ENCODE measurements around the gene GAST.
A peak's percentile ranks its signal among the peaks of the same experiment; 100 is the strongest.
"Not testable (repeated sequence)": the region's sequence is repeated elsewhere in the genome, so short reads cannot be mapped to it uniquely, and the experiment has no call there.

Gene GAST

GRCh38 chr17:41666708-41667279 is 45.3 kb upstream of the GAST start:
- DNase-seq (ENCODE audit: extremely low read depth, low read depth), result no peak
- peak overlapping the region; percentile 17 for H3K4me3 ChIP-seq (replicated peaks; ENCODE audit: low read depth, low read length)

GRCh38 chr17:41667280-41668041 is 44.7 kb upstream of the GAST start:
- TF ChIP-seq CTCF (IDR thresholded peaks at IDR 0.05; ENCODE audit: low read depth, low read length, missing control alignments), result no peak
- DNase-seq (ENCODE audit: extremely low read depth, low read depth), result no peak
- no peak overlapping the region for H3K4me3 ChIP-seq (replicated peaks; ENCODE audit: low read depth, low read length)

More at GRCh38 chr17:41666708-41667279, 45.3 kb upstream of the GAST start:
- peak; percentile 88 for TF ChIP-seq CTCF (IDR thresholded peaks at IDR 0.05; ENCODE audit: low read depth, low read length, missing control alignments)

- no peak overlapping the region for H3K4me3 ChIP-seq (replicated peaks; ENCODE audit: low read depth, low read length)
- DNase-seq (ENCODE audit: extremely low read depth, low read depth), result no peak
- no peak for TF ChIP-seq CTCF (IDR thresholded peaks at IDR 0.05; ENCODE audit: low read depth, low read length, missing control alignments)
Observed at GRCh38 chr17:41672153-41672552, 40.0 kb upstream of the GAST start.

GRCh38 chr17:41675157-41676057 is 36.7 kb upstream of the GAST start:
- DNase-seq (ENCODE audit: extremely low read depth, low read depth); H3K4me3 ChIP-seq (replicated peaks; ENCODE audit: low read depth, low read length): not testable (repeated sequence)

GRCh38 chr17:41676058-41676419 is 36.1 kb upstream of the GAST start:
- DNase-seq (ENCODE audit: extremely low read depth, low read depth), result no peak
- H3K4me3 ChIP-seq (replicated peaks; ENCODE audit: low read depth, low read length), result no peak overlapping the region
- no peak for TF ChIP-seq CTCF (IDR thresholded peaks at IDR 0.05; ENCODE audit: low read depth, low read length, missing control alignments)

- DNase-seq (ENCODE audit: extremely low read depth, low read depth), result no peak
Observed at GRCh38 chr17:41678411-41678906, 33.7 kb upstream of the GAST start.

More at GRCh38 chr17:41678411-41678906, 33.7 kb upstream of the GAST start:
- peak overlapping the region; percentile 16; the same call in 1 of the 2 replicates for H3K4me3 ChIP-seq (replicated peaks; ENCODE audit: low read depth, low read length)
- TF ChIP-seq CTCF (IDR thresholded peaks at IDR 0.05; ENCODE audit: low read depth, low read length, missing control alignments), result no peak
